Measurements from ENCODE around the gene NSRP1. TPM values are rescaled to one million over a fixed set of nuclear protein-coding genes. Genes with fewer than 3 reads are reported as not detected.

Gene NSRP1, protein sequence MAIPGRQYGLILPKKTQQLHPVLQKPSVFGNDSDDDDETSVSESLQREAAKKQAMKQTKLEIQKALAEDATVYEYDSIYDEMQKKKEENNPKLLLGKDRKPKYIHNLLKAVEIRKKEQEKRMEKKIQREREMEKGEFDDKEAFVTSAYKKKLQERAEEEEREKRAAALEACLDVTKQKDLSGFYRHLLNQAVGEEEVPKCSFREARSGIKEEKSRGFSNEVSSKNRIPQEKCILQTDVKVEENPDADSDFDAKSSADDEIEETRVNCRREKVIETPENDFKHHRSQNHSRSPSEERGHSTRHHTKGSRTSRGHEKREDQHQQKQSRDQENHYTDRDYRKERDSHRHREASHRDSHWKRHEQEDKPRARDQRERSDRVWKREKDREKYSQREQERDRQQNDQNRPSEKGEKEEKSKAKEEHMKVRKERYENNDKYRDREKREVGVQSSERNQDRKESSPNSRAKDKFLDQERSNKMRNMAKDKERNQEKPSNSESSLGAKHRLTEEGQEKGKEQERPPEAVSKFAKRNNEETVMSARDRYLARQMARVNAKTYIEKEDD
- 10 to 100 TPM; 23.8 to 25.2 TPM for total RNA-seq
- 21.0 TPM for polyA plus RNA-seq (2013, experiment 1 of 2)
- polyA plus RNA-seq (2013, experiment 2 of 2): 27.1 TPM
- total RNA-seq: 15.3 to 84.0 (median 39.9) reads per million in 172 experiments

DNA sequence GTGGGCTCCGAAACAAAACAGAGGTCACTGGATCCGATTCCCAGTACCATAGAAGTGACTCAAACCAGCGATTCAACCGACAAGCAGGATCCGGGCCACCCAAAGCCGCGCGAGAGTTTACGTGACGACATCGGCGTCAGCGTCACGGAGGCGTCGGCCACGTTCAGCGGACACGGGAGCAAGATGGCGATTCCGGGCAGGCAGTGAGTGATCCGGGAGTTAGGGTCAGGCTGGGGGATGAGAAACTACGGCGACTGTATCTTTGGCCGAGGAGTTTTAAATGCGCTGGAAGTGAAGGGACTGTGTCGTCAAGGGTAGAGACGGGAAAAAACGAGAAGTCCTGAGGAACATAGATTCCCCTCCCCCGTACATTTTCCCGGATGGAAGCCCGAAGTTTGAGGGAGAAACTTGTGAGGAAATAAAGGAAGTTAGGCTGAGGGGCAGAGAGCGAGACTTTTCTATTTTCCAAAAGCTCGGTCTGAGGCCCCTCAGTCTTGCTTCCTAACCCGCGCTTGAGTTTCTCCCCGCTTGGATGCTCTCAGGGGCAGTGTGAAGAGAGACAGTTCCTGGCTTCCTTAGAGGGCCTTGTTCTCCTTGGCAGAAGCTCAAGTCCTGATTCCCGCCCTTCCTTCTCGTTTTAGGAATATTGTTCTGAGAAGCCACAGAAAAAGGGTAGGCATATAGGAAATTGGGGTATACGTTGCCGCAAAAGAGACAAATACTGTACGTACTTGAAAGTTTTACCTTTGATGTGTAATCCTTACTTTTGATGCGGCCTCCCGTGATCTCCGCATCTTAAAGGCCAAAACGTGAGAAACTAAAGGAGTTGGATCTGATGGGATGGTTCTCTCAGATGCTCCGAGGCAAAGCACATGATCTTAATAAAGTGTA is at the start of gene NSRP1:
NSRP1 (plus strand) TSS at position 156 of the 891 bp plus-strand sequence; CDS start at position 184, 28 bp downstream.
- Mint-ChIP-seq H3K4me3 (peak within 1 kb of the TSS; percentile 97), H3K9me3 (no peaks in the 10 kb centered on the region), H3K27ac (peak within 1 kb of the TSS; percentile 95), H3K36me3 (ENCODE audit: low read depth) (peaks cover 39% of the 10 kb centered on the region), H3K4me1 (ENCODE audit: low read depth) (peaks cover 45% of the 10 kb centered on the region), H3K27me3 (no peaks in the 10 kb centered on the region)
- ATAC-seq (ENCODE audit: poor library complexity): peak; percentile 97
- Histone ChIP-seq H3K36me3 (ENCODE audit: insufficient read depth, low read length) (peaks cover 3% of the 10 kb centered on the region), H3K4me1 (ENCODE audit: insufficient read depth, low read length) (peaks cover 21% of the 10 kb centered on the region), H3K27me3 (ENCODE audit: control insufficient read depth in 1 of 2, insufficient read depth in 2 of 2, low read length in 2 of 2) (no peaks in the 10 kb centered on the region), H3K4me3 (ENCODE audit: low read length) (peak within 1 kb of the TSS; percentile 97), H3K27ac (ENCODE audit: low read depth in 1 of 2, low read length in 2 of 2) (peak within 1 kb of the TSS; percentile 85 to 99), H3K9me3 (ENCODE audit: control insufficient read depth in 1 of 2, insufficient read depth in 1 of 2, low read length in 2 of 2) (no peaks in the 10 kb centered on the region)
- TF ChIP-seq, protein P1, sequence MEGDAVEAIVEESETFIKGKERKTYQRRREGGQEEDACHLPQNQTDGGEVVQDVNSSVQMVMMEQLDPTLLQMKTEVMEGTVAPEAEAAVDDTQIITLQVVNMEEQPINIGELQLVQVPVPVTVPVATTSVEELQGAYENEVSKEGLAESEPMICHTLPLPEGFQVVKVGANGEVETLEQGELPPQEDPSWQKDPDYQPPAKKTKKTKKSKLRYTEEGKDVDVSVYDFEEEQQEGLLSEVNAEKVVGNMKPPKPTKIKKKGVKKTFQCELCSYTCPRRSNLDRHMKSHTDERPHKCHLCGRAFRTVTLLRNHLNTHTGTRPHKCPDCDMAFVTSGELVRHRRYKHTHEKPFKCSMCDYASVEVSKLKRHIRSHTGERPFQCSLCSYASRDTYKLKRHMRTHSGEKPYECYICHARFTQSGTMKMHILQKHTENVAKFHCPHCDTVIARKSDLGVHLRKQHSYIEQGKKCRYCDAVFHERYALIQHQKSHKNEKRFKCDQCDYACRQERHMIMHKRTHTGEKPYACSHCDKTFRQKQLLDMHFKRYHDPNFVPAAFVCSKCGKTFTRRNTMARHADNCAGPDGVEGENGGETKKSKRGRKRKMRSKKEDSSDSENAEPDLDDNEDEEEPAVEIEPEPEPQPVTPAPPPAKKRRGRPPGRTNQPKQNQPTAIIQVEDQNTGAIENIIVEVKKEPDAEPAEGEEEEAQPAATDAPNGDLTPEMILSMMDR (IDR thresholded peaks at IDR 0.05): no peak
- DNase-seq: peak; percentile 85 to 96 (median 90)
- ChIA-PET POLR2A (interaction anchor here (0.6 to 1.6 kb wide), 5 partner anchors 10 to 823 kb away, joined by 3 to 5 read pairs (median 4); partner anchors contain the start of gene NUFIP2), CTCF (interaction anchor here (0.5 to 2.1 kb wide), 2 partner anchors 12 to 362 kb away, joined by 3 to 12 read pairs; no protein-coding TSS in a partner anchor)
- intact Hi-C loops (cut with DNase I, micrococcal nuclease): loop anchor here in 1 of 2 experiments (5.0 to 10.0 kb wide), 3 partner anchors 260 to 708 kb away; partner anchors contain the start of genes CPD, CRLF3 and GOSR1

DNA sequence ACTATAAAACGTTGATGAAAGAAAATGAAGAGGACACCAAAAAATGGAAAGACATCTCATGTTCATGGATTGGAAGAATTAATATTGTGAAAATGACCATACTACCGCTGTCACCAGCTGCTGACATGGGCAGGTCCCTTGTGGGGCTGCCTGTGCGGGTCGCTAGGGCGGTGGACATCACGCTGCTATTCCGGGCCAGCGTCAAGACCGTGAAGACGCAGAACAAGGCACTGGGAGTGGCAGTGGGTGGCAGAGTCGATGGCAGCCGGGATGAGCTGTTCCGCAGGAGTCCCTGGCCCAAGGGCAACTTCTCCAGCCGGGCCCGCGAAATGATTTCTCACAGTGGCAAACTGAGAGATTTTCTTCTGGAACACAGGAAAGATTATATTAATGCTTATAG is 48.2 kb upstream of the NSRP1 start:
- Histone ChIP-seq H3K9me3 (ENCODE audit: control insufficient read depth in 1 of 2, insufficient read depth in 1 of 2, low read length in 2 of 2) (peaks cover 21 to 25% of the 10 kb centered on the region in 2 experiments), H3K36me3 (ENCODE audit: insufficient read depth, low read length) (no peaks in the 10 kb centered on the region), H3K27me3 (ENCODE audit: control insufficient read depth in 1 of 2, insufficient read depth in 2 of 2, low read length in 2 of 2) (no peaks in the 10 kb centered on the region), H3K27ac (ENCODE audit: low read depth in 1 of 2, low read length in 2 of 2) (no peak overlapping the region), H3K4me1 (ENCODE audit: insufficient read depth, low read length) (no peaks in the 10 kb centered on the region), H3K4me3 (ENCODE audit: low read length) (no peak overlapping the region)
- H3K27me3 Mint-ChIP-seq: peaks cover 9% of the 10 kb centered on the region
- peaks cover 6% of the 10 kb centered on the region for H3K36me3 Mint-ChIP-seq (ENCODE audit: low read depth)
- H3K27ac Mint-ChIP-seq: no peak overlapping the region
- peaks cover 20% of the 10 kb centered on the region for H3K9me3 Mint-ChIP-seq
- ChIA-PET CTCF (no interaction called here), POLR2A (no interaction called here)
- no peaks in the 10 kb centered on the region for H3K4me1 Mint-ChIP-seq (ENCODE audit: low read depth)
- intact Hi-C loops (cut with DNase I, micrococcal nuclease): no loop called here
- no peak for DNase-seq
- TF ChIP-seq, protein P1 (IDR thresholded peaks at IDR 0.05): no peak
- no peak for ATAC-seq (ENCODE audit: poor library complexity)
- no peak overlapping the region for H3K4me3 Mint-ChIP-seq

DNA sequence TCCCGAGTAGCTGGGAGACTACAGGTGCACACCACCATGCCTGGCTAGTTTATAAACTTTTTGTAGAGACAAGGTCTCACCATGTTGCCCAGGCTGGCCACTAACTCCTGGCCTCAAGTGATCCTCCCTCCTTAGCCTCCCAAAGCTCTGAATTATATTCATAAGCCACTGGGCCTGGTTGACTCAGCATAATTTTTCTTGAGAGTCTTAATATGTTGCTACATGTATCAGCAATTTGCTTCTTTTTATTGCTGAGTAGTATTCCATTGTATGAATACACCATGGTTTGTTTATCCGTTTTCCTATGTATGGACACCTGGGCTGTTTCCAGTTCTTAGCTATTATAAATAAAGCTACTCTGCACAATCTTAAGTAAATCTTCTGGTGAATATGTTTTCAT is 42.4 kb upstream of the NSRP1 start:
- no peak overlapping the region for H3K27ac Mint-ChIP-seq
- Histone ChIP-seq H3K9me3 (ENCODE audit: control insufficient read depth in 1 of 2, insufficient read depth in 1 of 2, low read length in 2 of 2) (peaks cover 0 to 7% of the 10 kb centered on the region in 2 experiments), H3K4me1 (ENCODE audit: insufficient read depth, low read length) (no peaks in the 10 kb centered on the region), H3K27me3 (ENCODE audit: control insufficient read depth in 1 of 2, insufficient read depth in 2 of 2, low read length in 2 of 2) (no peaks in the 10 kb centered on the region), H3K4me3 (ENCODE audit: low read length) (no peak overlapping the region), H3K36me3 (ENCODE audit: insufficient read depth, low read length) (no peaks in the 10 kb centered on the region), H3K27ac (ENCODE audit: low read depth in 1 of 2, low read length in 2 of 2) (no peak overlapping the region)
- no peaks in the 10 kb centered on the region for H3K9me3 Mint-ChIP-seq
- H3K4me3 Mint-ChIP-seq: no peak overlapping the region
- no peaks in the 10 kb centered on the region for H3K4me1 Mint-ChIP-seq (ENCODE audit: low read depth)
- ChIA-PET POLR2A (no interaction called here), CTCF (no interaction called here)
- no peak for ATAC-seq (ENCODE audit: poor library complexity)
- no peaks in the 10 kb centered on the region for H3K36me3 Mint-ChIP-seq (ENCODE audit: low read depth)
- H3K27me3 Mint-ChIP-seq: no peaks in the 10 kb centered on the region
- intact Hi-C loops (cut with DNase I, micrococcal nuclease): no loop called here
- no peak for DNase-seq
- TF ChIP-seq, protein P1 (IDR thresholded peaks at IDR 0.05): no peak

Measured in CD4-positive, alpha-beta T cell (primary cell).